ENCODE data around the gene ABCD1.
"Not testable (repeated sequence)": the region's sequence is repeated elsewhere in the genome, so short reads cannot be mapped to it uniquely, and the experiment has no call there.

Gene ABCD1

DNA sequence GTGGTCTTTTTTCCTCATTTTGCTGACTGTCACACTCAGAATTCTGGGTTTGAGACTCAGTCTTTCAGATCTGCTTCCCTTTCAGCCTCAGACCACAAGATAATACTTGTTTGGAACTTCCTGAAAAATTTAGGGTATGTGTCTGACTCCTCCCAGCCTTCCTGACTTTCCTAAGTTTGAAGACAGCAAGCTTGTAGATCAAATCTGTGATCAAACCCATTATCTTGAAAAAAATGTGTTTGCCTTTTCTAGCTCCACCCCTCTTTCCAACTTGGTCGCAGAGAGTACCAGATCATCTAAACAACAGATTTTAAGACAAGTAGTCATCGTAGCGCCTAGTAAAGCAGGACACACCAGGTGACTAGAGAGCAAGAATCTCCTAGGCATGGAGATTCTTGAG lies 10.4 kb upstream of the ABCD1 start:
- DNase-seq = peak; percentile 20

DNA sequence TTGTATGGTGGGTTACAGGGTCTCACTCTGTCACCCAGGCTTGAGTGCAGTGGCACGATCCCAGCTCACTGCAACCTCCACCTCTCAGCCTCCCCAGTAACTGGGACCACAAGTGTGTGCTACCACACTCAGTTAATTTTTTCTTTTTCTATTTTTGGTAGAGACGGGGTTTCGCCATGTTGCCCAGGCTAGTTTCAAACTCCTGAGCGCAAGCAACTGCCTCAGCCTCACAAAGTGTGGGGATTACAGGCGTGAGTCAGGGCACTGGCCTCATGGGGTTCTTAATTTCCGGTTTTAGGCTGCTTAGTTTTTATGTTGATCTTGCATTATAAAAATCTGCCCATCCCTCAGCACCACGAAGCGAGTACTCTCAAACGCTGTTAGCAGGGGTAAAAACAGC lies 7.2 kb upstream of the ABCD1 start:
- no peak for DNase-seq

DNA sequence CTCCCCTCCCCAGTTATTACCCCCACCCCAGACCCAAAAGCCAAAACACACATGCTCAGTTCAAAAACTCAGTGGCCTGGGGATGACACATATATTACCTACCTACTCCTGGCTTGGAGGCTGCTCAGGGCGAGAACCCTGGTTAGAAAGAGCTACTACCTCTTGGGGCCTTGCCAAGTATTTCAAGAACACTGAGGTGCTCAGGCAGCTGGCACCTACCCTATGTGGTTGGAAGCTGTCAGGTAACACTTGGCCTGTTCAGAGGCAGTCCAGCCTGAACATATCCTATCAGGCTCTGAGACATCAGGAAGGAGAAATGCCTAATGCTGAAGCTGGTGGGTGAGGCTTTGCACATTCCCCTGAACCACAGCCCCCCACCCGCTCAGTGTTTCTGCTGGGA lies 5.4 kb upstream of the ABCD1 start:
- no peak for DNase-seq

DNA sequence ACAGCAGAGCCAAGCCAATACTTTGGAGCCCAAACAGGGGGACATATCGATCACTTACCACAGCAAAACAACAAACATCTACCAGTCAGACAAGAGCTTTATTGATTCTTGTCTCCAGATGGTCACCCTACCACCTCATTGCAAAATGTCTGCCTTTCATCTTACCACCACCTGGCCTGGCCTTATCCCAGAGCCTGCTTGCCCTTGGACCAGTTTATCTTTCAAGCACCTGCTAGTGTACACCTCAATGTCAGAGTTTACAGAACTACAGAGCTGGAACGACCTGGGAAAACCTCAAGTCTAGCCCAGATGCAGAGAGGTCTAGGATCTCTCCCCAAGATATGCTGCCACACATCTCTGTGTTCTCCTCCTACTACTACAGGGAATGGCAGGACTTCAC lies 5.0 kb upstream of the ABCD1 start:
- no peak for DNase-seq

DNA sequence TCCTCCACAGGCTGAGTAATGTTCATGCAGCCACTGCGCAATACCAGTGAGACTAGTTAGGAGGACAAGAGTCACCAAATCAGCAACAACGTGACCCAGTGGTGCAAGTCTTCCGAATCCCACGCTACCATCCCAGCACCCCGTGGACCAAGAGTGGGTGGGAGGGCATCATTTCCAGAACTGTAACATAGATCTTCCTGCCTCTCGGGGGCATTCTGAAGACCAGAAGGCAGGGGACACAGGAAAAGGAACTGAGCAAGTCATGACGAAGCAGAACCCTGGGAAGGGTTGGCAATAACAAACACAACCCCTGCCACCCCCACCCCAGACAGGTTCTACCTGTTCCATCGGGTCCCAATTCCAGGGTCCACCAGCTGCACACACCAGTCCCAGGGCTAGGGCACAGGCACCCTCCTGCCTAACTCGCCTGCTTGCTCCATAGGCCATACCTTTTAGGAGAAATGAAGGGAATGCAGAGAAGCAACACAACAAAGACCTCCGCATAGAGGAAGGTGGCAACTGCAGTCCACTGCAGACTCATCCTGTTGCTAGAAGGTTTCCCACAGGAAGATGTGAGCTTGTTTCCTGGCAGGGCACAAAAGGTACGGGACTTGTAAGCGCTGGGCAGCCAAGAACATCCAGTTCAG lies 1.8 kb upstream of the ABCD1 start:
- peak; percentile 93 for DNase-seq

DNA sequence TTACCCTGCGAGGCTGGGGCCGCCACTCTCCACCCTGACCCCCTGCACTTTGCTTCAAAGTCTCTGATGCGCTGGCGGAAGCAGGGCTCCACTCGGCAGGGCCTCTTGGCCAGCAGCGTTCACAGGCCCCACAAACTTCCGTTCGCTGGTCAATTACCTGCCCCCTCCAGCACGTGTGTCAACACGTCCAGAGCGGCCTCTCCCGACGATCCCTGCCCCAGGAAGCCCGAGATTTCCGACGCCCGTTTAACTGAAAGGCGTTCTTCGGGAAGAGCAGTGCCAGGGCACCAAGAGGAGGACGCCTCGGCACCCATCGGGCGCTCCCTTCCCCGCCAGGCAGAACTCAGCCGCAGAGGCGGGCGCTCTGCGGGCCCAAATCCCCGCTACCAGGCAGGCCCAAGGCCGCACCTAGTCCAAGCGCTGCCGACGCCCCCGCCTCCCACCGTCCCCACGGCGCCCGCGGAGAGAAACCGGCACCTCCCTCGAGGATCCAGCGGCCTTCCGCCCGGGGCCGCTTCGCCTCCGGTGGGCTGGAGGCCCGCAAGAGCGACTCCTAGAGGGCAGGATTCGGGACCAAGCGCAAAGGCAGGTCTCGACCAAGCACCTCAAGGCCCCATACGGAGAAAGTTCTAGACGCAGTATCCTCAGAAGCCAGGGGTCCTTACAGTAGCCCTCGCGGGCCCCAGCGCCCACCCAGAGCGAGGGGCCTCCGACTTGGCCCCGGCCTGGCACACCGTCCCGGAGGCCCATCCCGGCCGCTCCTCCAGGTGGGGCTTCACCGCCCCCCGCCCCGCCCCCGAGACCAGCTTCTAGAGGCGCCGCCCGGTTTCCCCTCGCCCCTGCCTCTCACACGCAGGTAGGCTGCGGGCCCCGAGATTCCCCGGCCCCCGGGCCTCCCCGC lies 1.1 kb upstream of the ABCD1 start:
- DNase-seq = peak; percentile 31

DNA sequence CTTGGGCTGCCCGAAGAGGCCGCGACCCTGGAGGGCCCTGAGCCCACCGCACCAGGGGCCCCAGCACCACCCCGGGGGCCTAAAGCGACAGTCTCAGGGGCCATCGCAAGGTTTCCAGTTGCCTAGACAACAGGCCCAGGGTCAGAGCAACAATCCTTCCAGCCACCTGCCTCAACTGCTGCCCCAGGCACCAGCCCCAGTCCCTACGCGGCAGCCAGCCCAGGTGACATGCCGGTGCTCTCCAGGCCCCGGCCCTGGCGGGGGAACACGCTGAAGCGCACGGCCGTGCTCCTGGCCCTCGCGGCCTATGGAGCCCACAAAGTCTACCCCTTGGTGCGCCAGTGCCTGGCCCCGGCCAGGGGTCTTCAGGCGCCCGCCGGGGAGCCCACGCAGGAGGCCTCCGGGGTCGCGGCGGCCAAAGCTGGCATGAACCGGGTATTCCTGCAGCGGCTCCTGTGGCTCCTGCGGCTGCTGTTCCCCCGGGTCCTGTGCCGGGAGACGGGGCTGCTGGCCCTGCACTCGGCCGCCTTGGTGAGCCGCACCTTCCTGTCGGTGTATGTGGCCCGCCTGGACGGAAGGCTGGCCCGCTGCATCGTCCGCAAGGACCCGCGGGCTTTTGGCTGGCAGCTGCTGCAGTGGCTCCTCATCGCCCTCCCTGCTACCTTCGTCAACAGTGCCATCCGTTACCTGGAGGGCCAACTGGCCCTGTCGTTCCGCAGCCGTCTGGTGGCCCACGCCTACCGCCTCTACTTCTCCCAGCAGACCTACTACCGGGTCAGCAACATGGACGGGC lies 579 bp downstream of the ABCD1 start:
- DNase-seq = no peak

DNA sequence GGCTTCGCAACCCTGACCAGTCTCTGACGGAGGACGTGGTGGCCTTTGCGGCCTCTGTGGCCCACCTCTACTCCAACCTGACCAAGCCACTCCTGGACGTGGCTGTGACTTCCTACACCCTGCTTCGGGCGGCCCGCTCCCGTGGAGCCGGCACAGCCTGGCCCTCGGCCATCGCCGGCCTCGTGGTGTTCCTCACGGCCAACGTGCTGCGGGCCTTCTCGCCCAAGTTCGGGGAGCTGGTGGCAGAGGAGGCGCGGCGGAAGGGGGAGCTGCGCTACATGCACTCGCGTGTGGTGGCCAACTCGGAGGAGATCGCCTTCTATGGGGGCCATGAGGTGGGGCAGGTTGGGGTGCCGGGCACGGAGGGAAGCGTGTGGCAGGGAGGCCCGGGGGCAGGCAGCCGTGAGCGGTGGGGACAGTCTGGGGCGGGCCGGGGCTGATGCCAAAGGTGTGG lies 1.2 kb downstream of the ABCD1 start:
- DNase-seq = no peak

DNA sequence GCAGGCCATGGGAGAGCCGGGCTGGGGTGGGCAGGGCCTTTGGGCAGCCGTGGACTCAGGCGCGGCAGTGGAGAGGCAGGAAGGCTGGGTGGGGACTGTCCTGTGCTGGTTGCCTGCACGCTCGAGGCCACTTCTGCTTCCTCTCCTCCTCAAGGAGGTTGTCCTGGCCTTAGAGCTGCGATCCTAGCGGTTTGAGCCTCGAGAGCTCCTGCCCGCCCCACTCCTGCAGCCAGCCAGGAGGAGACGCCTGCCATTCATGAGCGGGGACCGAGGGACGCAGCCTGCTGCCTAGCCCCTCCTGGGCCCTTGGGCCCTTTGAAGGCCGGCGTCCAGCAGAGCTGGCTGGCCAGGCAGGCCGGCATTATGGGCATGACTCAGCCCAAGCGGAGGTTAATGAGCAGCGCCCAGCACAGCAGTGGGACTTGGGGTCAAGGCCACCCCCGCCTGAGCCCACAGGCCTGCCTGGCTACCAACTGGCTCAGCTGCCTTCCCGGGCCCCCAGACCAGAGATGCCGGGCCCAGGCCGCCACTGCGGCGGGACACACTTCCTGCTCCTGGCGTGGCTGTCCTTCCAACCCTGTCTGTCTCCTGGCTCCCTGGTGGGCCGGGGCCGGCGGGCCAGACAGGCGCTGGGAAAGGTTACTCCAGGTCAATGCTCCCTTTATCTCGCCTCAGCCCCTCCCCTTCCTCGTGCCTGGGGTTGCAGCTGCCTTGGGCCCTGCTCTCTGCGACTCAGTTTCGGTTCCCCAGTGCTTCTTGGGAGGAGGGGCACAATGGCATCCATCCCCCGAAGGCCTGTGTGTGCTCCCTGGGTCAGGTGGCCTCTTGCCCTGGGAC lies 1.8 kb downstream of the ABCD1 start:
- DNase-seq = peak; percentile 84

DNA sequence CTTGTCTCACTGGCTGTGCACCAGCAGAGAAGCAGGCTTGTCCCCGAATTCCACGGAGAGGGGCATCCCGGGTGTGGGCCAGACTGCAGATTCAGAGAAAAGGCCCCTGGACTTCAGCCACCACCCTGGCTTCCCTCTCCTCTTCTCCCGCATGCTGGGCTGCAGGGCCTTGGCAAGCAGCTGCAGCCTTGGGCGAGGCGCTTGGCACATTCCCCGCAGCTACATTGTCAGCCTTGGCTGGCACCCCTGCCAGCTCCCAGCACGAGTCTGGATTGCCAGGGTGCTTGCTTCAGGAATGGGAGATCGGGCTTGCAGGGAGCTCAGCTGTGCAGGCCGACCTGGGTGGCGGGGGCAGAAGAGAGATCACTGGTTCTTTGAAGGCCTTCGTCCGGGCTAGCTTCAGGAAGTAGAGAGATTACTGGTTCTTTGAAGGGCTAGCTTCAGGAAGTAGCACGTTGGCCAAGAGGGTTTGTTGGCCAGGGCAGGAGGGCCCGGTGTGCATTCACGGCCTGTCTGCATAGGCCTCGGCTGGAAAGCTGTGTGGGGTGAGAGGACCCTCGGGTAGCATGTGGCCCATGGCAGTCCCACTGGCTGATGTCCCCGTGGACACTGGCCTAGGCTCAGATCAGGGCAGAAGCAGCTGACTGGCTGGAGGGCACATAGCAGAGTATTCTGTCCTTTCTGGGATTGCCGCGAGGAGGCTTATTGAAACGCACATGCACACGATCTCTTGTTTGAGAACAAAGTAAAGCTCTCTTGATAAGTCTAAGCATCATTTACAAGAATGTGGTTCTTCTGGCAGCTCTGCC lies 2.7 kb downstream of the ABCD1 start:
- peak; percentile 33 for DNase-seq

DNA sequence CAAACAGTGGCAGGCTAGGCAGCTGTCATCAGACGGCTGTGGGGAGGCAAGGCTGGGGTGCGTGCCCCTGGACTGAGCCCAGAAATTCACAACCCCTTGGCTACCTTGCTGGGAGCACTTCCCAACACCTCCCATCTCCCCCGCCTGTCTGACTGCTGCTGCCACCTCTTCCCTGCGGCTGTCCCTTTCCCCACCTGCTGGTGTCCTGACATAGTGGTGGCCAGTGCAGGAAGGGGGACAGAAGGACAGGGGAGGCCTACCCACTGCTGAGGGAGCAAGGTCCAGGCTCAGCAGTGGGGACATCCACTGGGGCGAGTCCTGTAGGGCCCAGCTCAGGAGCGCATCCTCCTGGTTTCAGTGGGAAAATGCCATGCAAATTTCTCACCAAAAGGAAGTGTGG lies 3.4 kb downstream of the ABCD1 start:
- DNase-seq = peak; percentile 4

DNA sequence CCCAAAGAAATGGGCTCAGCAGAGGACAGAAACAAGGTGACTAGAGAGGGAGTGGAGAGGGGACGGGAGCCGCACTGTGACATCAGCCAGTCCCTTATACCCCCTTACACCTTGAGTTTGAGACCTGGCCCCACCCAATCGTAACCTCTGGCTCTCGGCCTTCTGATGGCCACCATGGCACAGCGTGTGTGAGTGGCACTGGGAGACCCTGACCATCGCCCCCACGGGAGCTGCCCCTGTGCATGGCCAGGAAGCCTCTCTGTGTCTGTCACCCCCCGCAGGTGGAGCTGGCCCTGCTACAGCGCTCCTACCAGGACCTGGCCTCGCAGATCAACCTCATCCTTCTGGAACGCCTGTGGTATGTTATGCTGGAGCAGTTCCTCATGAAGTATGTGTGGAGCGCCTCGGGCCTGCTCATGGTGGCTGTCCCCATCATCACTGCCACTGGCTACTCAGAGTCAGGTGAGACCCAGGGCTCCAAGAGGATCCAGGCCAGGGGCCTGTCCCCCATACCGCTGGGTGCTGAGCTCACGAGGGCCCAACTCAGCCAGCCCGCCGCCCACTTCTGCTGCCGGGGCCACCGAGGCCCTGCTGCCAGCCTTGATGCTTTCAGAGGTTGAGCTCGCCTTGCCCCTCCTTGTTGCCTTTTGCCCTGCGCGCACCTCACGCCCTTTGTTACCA lies 4.4 kb downstream of the ABCD1 start:
- no peak for DNase-seq

DNA sequence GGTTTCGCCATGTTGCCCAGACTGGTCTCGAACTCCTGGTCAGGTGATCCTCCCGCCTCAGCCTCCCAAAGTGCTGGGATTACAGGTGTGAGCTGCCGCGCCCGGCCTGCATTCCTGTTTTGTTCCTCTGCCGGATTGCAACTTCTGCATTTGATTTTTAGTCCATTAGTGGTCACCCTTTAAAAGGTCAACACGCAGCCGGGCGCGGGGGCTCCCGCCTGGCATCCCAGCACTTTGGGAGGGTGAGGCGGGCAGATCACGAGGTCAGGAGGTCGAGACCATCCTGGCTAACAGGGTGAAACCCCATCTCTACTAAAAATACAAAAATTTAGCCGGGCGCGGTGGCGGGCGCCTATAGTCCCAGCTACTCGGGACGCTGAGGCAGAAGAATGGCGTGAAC lies 5.5 kb downstream of the ABCD1 start:
- DNase-seq = not testable (repeated sequence)

DNA sequence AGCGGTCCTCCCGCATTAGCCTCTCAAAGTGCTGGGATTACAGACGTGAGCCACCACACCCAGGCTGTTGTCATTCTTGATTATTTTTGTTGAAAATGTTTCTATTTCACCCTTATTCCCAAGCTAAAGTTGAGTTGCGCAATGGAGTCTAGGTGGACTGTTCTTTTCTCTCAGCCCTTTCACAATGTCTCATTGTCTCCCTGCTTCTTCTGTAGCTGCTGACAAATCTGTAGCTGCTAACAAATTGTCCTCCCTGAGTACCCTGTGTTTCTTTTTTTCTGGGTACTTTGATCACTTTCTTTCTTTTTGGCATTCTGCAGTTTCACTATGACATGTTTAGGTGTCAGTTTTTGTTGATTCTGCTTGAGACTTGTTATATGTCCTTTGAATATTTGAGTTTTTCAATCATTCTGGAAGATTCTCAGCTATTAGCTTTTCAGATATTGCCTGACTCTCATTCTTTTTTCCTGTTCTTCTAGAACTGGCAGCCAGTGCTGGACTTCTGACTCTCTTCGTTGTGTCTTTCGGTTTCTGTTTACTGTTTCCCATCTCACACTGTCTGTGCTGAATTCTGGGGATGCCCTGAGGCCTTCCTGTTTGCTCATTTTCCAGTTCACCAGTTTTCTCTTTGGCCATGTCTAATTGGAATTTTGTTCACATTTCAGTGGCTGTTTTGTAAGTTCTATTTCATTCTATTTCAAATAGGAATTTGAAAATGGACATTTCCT lies 6.6 kb downstream of the ABCD1 start:
- DNase-seq = peak; percentile 63

DNA sequence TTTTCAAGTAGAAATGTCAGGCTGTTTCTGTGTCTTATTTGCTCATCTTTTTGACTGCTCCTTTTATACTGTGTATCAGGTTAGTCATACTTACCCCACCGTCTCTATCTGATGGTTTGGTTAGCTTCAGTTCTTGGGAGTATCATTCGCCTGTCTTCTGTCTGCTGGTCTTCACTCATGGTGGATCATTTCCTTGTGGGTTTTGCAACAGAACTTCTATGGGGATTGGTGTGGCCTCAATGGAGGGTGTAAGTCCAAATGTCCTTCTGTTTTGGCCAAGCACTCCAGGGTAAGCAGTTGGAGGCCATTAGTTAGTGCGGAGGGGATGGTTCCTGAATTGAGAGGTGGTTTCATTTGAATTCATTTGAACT lies 7.2 kb downstream of the ABCD1 start:
- DNase-seq = peak; percentile 26

DNA sequence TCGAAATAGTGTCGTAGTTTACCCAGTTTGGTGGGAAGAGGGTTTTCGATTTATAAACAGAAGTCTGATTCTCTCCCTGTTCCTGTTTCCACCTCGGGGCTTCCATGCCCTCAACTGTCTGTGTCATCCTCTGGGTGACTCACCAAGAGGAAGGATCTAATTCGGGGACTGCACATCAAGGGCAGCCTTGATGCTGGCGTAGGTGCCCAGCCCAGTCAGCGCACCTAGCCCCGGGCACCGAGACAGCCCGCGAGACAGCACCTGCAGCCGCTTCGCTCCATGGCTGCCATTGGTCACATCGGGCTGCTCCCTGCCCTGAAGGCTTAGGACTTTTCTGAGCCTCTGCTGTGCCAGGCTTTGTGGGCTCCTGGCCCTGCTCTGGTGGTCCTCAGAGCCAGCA lies 7.7 kb downstream of the ABCD1 start:
- DNase-seq = peak; percentile 87

DNA sequence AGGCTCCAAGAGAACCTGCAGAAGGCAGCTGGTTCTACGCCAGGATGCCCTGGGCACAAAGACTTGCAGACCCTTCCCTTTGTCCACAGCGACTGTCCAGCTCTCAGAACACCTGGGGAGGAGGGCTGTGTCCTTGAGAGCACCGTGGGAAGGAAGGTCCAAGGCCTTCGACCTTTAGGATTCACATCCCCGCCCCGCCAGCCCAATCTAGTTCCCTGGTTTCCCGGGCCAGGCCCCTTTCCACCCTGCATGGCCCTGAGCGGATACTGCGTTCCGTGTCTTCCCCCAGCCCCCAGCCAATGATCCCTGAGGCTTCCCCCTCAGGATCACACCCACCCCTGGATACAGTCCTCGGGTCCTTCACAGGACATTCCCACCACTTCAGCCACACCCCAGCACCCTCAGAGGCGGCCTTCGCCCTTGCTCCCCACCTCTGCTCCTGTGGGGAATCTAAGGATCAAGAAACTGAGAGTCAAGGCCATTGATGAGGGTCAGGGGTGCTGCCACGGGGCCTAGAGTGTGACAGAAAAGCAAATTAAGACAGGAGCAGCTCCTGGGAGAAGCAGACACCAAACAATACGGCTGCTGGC lies 9.1 kb downstream of the ABCD1 start:
- DNase-seq = no peak

DNA sequence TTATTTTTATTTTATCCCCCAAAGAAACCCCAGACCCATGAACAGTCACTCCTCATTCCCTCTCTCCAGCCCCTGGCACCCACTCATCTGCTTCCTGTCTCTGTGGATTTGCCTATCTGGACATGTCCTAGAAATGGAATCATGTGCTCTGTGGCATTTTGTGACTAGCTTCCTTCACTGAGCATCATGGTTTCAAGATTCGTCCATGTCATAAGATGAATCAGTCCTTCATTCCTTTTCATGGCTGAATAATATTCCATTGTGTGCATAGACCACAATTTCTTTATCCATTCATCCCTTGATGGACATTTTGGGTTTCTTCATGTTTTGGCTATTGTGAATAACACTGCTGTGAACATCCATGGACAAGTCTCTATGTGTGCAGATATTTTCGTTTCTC lies 10.2 kb downstream of the ABCD1 start:
- no peak for DNase-seq

DNA sequence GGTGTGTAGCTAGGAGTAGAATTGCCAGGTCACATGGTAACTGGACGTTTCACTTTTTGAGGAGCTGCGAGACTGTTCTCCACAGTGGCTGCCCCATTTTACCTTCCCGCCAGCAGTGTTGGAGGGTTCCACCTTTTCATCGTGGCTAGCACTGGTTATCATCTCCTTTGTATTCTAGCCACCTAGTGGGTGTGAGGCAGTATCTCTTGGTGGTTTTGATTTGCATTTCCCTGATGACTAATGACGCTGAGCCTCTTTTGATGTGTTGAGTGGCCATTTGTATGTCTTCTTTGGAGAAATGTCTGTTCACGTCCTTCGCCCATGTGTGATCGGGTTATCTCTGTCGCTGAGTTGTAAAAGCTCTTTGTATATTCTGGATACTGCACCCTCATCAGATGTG lies 10.6 kb downstream of the ABCD1 start:
- peak; percentile 17 for DNase-seq
